ENCODE measurements around the gene BABAM2. TPM values are rescaled to one million over a fixed set of nuclear protein-coding genes. Genes with fewer than 3 reads are reported as not detected.

Gene BABAM2
- total RNA-seq, 1 experiment from 2014 or later = 27.1 TPM

DNA sequence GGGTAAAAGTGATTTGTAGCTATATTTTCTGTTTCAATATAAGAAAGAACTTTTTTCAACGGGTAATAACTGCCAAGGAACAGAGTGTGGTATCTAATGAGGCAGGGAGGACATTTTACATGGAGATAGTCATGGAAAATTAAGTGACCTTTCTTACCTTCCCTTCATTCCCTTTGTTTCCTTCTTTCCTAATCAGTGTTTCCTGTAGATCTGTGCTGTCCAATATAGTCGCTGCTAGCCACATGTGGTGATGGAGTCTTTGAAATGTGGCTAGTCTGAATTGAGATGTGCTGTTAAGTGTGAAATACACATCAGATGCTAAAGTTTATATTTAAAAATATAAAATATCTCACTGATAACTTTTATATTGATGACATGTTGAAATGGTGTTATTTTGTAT, 81.8 kb downstream of the BABAM2 start:
- 0 out of 2 replicates have a peak, but pooled peaks cover 1% of the 10 kb centered on the region for H3K27me3 Mint-ChIP-seq (ENCODE audit: low read depth)

More for the DNA sequence above, 81.8 kb downstream of the BABAM2 start:
- Histone ChIP-seq H2BK12ac (ENCODE audit: insufficient read length, low read depth, low read length) (no peak overlapping the region), H3K23me2 (ENCODE audit: insufficient read length, low read depth, low read length, poor library complexity, severe bottlenecking) (no peaks in the 10 kb centered on the region), H3K27ac (ENCODE audit: insufficient read length, low read depth, low read length) (no peak overlapping the region), H2BK20ac (ENCODE audit: low read depth, low read length, poor library complexity, severe bottlenecking) (no peak overlapping the region), H3K14ac (ENCODE audit: insufficient read depth, low read length) (no peak overlapping the region), H3K23ac (ENCODE audit: insufficient read length, low read depth, low read length) (no peak overlapping the region), H2BK5ac (ENCODE audit: insufficient read length, low read length) (no peak overlapping the region), H2AFZ (ENCODE audit: low read length) (no peak overlapping the region), H3K56ac (ENCODE audit: insufficient read length, low read depth, low read length) (no peak overlapping the region), H4K91ac (ENCODE audit: insufficient read length, low read depth, low read length) (no peak overlapping the region), H3K9me3 (ENCODE audit: control insufficient read depth, low read depth, low read length) (no peaks in the 10 kb centered on the region), H3K18ac (ENCODE audit: insufficient read length, low read depth, low read length) (no peak overlapping the region), H3K27me3 (ENCODE audit: insufficient read depth, low read length) (no peaks in the 10 kb centered on the region), H3K4me2 (ENCODE audit: insufficient read depth, insufficient read length, low read length) (no peak overlapping the region), H2AK5ac (ENCODE audit: insufficient read length, low read length) (no peak overlapping the region), H3T11ph (ENCODE audit: low read length) (no peak overlapping the region), H4K20me1 (ENCODE audit: control insufficient read depth, insufficient read depth, insufficient read length) (no peaks in the 10 kb centered on the region), H4K5ac (ENCODE audit: insufficient read length, low read depth, low read length) (no peak overlapping the region), H3K4ac (ENCODE audit: low read depth, low read length) (no peak overlapping the region), H3K9ac (ENCODE audit: extremely low read depth, insufficient read length, low read length) (no peak overlapping the region), H2BK120ac (ENCODE audit: low read depth, low read length, poor library complexity, severe bottlenecking) (no peak overlapping the region), H4K8ac (replicated peaks; ENCODE audit: insufficient read length, low read depth, low read length) (no peak overlapping the region), H3K79me2 (ENCODE audit: insufficient read depth, low read length) (no peaks in the 10 kb centered on the region), H3K79me1 (ENCODE audit: insufficient read depth, low read depth, low read length, poor library complexity, severe bottlenecking) (no peaks in the 10 kb centered on the region), H2BK15ac (ENCODE audit: low read depth, low read length) (no peak overlapping the region), H3K4me1 (ENCODE audit: insufficient read depth, low read length) (peaks cover 3% of the 10 kb centered on the region; the same call in 1 of the 2 replicates)
- Mint-ChIP-seq H3K9me3 (peaks cover 20% of the 10 kb centered on the region in 2 experiments), H3K27ac (no peak overlapping the region), H3K4me1 (peaks cover 9 to 10% of the 10 kb centered on the region in 2 experiments), H3K4me3 (no peak overlapping the region), H3K36me3 (ENCODE audit: insufficient read depth in 1 of 3, low read depth in 3 of 3) (peaks cover 11 to 18% (median 17%) of the 10 kb centered on the region in 3 experiments)
- TF ChIP-seq, protein P1, sequence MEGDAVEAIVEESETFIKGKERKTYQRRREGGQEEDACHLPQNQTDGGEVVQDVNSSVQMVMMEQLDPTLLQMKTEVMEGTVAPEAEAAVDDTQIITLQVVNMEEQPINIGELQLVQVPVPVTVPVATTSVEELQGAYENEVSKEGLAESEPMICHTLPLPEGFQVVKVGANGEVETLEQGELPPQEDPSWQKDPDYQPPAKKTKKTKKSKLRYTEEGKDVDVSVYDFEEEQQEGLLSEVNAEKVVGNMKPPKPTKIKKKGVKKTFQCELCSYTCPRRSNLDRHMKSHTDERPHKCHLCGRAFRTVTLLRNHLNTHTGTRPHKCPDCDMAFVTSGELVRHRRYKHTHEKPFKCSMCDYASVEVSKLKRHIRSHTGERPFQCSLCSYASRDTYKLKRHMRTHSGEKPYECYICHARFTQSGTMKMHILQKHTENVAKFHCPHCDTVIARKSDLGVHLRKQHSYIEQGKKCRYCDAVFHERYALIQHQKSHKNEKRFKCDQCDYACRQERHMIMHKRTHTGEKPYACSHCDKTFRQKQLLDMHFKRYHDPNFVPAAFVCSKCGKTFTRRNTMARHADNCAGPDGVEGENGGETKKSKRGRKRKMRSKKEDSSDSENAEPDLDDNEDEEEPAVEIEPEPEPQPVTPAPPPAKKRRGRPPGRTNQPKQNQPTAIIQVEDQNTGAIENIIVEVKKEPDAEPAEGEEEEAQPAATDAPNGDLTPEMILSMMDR (conservative IDR thresholded peaks at IDR 0.05) = no peak
- WGBS (ENCODE audit: extremely low coverage, insufficient read length, low lambda C conversion rate) = no CpG with 5 or more reads among the region's 2 CpGs
- DNase-seq = no peak

All from H9 (cell line).